ENCODE measurements around the gene EIF4G3. TPM values are rescaled to one million over a fixed set of nuclear protein-coding genes. Genes with fewer than 3 reads are reported as not detected.

EIF4G3 gene
- total RNA-seq, 1 donor from 2014 or later, result 81.3 TPM

DNA sequence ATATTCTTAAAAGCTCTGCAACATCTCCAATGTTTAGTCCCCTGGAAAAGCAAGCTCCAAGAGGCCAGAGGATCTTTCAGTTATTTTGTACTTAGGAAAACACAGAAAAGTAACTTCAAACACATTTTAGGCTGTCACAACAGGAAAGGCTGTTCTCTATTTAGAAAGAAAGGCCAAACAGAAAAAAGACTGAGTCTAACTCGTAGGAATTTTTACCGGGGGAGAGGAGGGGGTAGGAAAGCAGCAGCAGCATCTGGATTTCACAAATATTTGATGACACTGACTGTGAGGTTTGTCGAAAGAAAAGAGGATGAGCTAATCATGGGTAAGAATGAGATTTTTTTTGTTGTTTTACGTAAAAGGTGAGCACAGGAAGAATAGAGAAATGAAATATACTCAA is 107.1 kb downstream of the EIF4G3 start:
- no peak overlapping the region for H3K27ac Mint-ChIP-seq
- ATAC-seq (ENCODE audit: low read depth), result no peak
- CTCF ChIA-PET, result interaction anchor here (1.3 kb wide), 1 partner anchor 126 kb away, joined by 3 read pairs; no protein-coding TSS in a partner anchor
- peaks cover 12% of the 10 kb centered on the region for H3K36me3 Mint-ChIP-seq (ENCODE audit: low read depth)
- TF ChIP-seq CTCF (IDR thresholded peaks at IDR 0.05), result no peak
- intact Hi-C loops (cut with micrococcal nuclease), result no loop called here
- peaks cover 10% of the 10 kb centered on the region for H3K4me1 Mint-ChIP-seq
- POLR2A ChIA-PET, result no interaction called here
- H3K9me3 Mint-ChIP-seq, result no peaks in the 10 kb centered on the region
- DNase-seq, result no peak
- no peaks in the 10 kb centered on the region for H3K27me3 Mint-ChIP-seq
- no peak overlapping the region for H3K4me3 Mint-ChIP-seq

GRCh38 chr1:21068937-21069336 is 107.8 kb downstream of the EIF4G3 start:
- peaks cover 11% of the 10 kb centered on the region for H3K36me3 Mint-ChIP-seq (ENCODE audit: low read depth)
- ChIA-PET POLR2A (no interaction called here), CTCF (interaction anchor here (1.3 kb wide), 1 partner anchor 127 kb away, joined by 3 read pairs; no protein-coding TSS in a partner anchor)

GRCh38 chr1:21067551-21068227 is 109.0 kb downstream of the EIF4G3 start:
- ATAC-seq (ENCODE audit: low read depth) (no peak), DNase-seq (no peak)
- ChIA-PET CTCF (no interaction called here), POLR2A (no interaction called here)
- H3K36me3 Mint-ChIP-seq (ENCODE audit: low read depth), result peaks cover 5% of the 10 kb centered on the region
- intact Hi-C loops (cut with micrococcal nuclease), result no loop called here
- TF ChIP-seq CTCF (IDR thresholded peaks at IDR 0.05), result no peak
- H3K4me3 Mint-ChIP-seq, result no peak overlapping the region
- no peaks in the 10 kb centered on the region for H3K9me3 Mint-ChIP-seq
- H3K4me1 Mint-ChIP-seq, result peaks cover 8% of the 10 kb centered on the region
- H3K27ac Mint-ChIP-seq, result no peak overlapping the region
- H3K27me3 Mint-ChIP-seq, result no peaks in the 10 kb centered on the region

More at GRCh38 chr1:21068937-21069336, 107.8 kb downstream of the EIF4G3 start:
- no peaks in the 10 kb centered on the region for H3K9me3 Mint-ChIP-seq
- intact Hi-C loops (cut with micrococcal nuclease), result no loop called here
- no peak overlapping the region for H3K4me3 Mint-ChIP-seq
- no peaks in the 10 kb centered on the region for H3K27me3 Mint-ChIP-seq
- H3K27ac Mint-ChIP-seq, result no peak overlapping the region
- ATAC-seq (ENCODE audit: low read depth) (no peak), DNase-seq (no peak)
- no peak for TF ChIP-seq CTCF (IDR thresholded peaks at IDR 0.05)
- H3K4me1 Mint-ChIP-seq, result peaks cover 10% of the 10 kb centered on the region

DNA sequence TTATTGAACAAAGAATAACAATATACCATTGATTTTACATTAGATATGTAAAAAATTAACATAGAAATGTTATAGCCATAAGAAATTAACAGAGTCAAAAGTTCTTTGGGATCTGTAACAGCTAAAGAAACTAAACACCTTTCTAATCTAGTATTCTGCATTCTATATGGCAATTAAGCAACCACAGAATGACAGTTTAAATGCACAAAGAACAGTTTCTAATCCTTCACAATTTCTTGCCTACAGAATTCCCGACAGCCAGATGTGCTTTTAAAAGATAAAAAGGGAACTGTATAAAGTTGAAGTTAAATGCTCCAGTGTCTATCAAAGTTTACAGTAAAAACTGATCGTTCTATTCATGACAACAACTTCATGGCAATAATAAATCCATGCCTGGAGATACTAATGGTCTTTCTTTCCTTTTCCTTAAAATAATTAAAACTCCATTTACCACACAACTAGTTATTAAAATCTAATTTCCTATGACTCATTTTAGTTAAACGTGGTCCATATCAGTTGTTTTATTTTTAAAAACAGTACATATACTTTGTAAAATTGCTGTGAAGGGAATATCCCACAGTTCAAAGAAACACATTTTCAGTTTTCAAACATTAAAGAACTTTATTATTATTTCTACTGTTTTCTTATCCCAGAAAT is 110.2 kb downstream of the EIF4G3 start:
- H3K9me3 Mint-ChIP-seq, result no peaks in the 10 kb centered on the region
- ATAC-seq (ENCODE audit: low read depth) (no peak), DNase-seq (no peak)
- no peak overlapping the region for H3K27ac Mint-ChIP-seq
- H3K36me3 Mint-ChIP-seq (ENCODE audit: low read depth), result peaks cover 5% of the 10 kb centered on the region
- CTCF ChIA-PET, result no interaction called here
- no peak overlapping the region for H3K4me3 Mint-ChIP-seq
- POLR2A ChIA-PET, result no interaction called here
- TF ChIP-seq CTCF (IDR thresholded peaks at IDR 0.05), result no peak
- intact Hi-C loops (cut with micrococcal nuclease), result no loop called here
- no peaks in the 10 kb centered on the region for H3K27me3 Mint-ChIP-seq
- H3K4me1 Mint-ChIP-seq, result peaks cover 8% of the 10 kb centered on the region

- CTCF ChIA-PET, result no interaction called here
- Mint-ChIP-seq H3K27me3 (no peaks in the 10 kb centered on the region), H3K9me3 (no peaks in the 10 kb centered on the region), H3K4me1 (peaks cover 4% of the 10 kb centered on the region), H3K27ac (no peak overlapping the region), H3K4me3 (no peak overlapping the region), H3K36me3 (ENCODE audit: low read depth) (peaks cover 4% of the 10 kb centered on the region)
- DNase-seq (no peak), ATAC-seq (ENCODE audit: low read depth) (no peak)
- TF ChIP-seq CTCF (IDR thresholded peaks at IDR 0.05), result no peak
- intact Hi-C loops (cut with micrococcal nuclease), result loop anchor here (2.0 kb wide), 1 partner anchor 15 kb away; no protein-coding TSS in a partner anchor
- POLR2A ChIA-PET, result no interaction called here
Observed at GRCh38 chr1:21065851-21066250, 110.8 kb downstream of the EIF4G3 start.
